ENCODE data around the gene GIPR.
"Not testable (repeated sequence)": the region's sequence is repeated elsewhere in the genome, so short reads cannot be mapped to it uniquely, and the experiment has no call there.

DNA sequence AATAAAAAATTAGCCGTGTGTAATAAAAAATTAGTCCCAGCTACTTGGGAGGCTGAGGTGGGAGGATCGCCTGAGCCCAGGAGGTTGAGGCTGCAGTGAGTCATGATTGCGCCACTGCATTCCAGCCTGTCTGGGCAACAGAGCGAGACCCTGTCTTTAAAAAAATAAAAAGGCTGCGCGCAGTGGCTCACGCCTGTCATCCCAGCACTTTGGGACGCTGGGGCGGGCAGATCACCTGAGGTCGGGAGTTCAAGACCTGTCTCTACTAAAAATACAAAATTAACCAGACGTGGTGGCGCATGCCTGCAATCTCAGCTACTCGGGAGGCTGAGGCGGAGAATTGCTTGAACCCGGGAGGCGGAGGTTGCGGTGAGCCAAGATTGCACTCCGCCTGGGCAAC lies 60.7 kb downstream of the GIPR start:
- TF ChIP-seq, protein P1, sequence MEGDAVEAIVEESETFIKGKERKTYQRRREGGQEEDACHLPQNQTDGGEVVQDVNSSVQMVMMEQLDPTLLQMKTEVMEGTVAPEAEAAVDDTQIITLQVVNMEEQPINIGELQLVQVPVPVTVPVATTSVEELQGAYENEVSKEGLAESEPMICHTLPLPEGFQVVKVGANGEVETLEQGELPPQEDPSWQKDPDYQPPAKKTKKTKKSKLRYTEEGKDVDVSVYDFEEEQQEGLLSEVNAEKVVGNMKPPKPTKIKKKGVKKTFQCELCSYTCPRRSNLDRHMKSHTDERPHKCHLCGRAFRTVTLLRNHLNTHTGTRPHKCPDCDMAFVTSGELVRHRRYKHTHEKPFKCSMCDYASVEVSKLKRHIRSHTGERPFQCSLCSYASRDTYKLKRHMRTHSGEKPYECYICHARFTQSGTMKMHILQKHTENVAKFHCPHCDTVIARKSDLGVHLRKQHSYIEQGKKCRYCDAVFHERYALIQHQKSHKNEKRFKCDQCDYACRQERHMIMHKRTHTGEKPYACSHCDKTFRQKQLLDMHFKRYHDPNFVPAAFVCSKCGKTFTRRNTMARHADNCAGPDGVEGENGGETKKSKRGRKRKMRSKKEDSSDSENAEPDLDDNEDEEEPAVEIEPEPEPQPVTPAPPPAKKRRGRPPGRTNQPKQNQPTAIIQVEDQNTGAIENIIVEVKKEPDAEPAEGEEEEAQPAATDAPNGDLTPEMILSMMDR (IDR thresholded peaks at IDR 0.05) = not testable (repeated sequence)
- not testable (repeated sequence) for TF ChIP-seq EZH2 (IDR thresholded peaks at IDR 0.05)
